HG03571 (cell line): Measurements from ENCODE around the gene SLIT3.

Experiments used
- ATAC-seq: cut with Tn5 transposase; IDR thresholded peaks from one replicate; pipeline ENCODE4 v1.9.1; 2021; ENCODE audit not compliant: unreplicated experiment

SLIT3 gene

GRCh38 chr5:168790002-168790635, 510.8 kb downstream of the SLIT3 start:
- no peak for ATAC-seq

GRCh38 chr5:168788786-168789185, 512.2 kb downstream of the SLIT3 start:
- no peak for ATAC-seq

DNA sequence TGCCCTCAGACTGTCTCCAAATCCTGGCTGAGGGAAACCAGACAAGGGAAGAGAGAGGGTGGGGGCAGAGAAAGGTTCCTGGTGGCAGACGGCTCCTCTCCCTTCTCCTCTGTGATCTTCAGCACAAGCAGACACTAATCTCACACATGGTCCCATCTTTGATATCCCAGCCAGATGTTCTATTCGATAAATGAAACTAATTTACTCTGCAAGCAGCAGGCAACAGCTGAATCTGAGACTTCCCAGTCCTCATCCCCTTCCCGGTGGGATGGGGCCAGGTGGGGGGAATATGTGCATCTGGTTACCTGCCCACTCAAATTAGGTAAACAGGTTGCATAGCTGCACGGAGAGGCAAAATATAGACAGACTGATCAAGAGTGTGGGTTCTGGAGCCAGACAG, 512.8 kb downstream of the SLIT3 start:
- no peak for ATAC-seq

- ATAC-seq = no peak
Measured at GRCh38 chr5:168786147-168786546, 514.8 kb downstream of the SLIT3 start.

DNA sequence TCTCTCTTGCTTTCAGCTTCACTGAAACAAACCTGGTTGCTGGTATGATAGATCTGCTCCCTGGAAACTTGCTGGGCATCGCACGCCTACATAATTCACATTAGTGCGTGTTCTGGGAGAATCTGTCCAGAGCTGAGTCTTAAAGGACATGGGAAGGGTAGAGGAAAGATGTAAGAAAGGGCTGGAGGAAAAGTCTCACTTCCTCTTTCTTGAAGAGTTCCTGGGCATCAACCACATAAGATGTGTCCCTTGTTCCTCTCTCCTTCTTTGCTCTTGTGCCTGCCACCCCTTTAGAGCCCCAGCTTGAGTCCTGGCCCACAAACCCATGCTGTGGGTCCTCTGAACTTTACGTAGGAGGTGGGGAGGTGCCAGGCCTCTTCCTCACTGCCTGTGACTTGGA, 516.5 kb downstream of the SLIT3 start:
- no peak for ATAC-seq

DNA sequence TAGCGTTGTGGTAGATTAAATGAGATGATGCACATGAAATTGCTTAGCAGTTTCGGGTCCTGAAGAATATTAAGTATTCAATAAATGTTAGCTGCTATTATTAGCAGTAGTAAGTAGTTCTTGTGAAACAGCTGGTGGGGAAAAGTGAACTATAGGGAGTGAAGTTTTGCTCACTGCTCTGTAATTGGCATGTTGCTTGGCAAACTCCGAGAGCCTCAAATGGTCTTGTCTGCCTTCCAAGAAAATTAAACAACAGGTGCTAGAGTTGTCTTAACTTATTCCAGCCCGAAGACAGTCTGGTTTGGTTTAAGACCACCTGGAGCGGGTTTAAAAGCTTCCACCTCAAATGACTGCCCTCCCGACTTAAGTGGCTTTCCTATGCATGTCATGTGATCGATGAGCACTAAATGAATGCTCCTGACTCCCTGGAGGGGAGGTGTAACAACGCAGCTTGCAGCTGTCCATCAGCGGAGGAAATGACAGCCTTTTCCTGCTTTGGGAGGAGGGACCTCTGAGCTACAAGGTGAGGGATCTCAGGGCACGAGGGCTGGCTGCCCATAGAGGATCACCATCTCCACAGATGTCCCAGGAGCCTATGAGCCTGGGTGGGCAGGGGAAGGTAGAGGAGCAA, 518.9 kb downstream of the SLIT3 start:
- no peak for ATAC-seq

- ATAC-seq = no peak
Measured at GRCh38 chr5:168780888-168781287, 520.1 kb downstream of the SLIT3 start.

GRCh38 chr5:168779333-168779732, 521.6 kb downstream of the SLIT3 start:
- no peak for ATAC-seq

DNA sequence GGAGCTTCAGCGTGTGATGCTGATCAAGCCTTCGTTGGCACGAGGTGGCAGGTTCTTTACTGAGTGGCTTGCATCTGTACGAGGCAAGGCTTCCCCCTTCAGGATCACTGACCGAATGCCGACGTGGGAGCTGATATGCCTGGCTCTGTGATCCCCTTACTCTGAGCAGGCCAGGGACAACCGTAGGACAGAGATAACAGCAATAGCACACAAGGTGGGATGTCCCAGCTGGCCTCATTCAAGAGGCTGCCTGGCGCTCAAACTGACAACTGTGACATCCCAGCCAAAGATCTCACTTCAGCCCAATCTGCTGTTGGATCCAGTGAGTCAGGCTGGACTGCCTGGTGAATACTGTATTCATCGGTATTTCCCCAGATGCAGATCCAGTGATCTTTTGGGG, 522.4 kb downstream of the SLIT3 start:
- ATAC-seq = no peak

GRCh38 chr5:168777651-168778050, 523.3 kb downstream of the SLIT3 start:
- ATAC-seq = no peak

DNA sequence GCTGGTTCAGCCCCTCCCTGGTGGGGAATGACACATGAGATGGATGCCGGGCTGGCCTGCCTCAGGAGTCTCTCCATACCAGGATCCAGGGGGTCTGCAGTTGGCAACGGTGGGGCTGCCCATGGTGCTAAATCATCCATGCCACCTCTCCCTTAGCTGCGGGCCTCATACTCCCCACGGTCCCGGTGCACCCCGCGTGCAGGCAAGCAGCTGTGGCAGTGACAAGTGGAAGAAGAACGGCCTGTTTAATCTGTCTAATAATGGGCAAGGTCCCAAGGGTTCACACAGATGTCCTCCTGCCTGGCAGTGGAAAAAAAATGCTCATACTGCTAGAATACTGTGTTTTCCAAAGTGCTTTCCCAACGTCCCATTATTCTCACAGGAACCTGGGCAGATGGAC, 524.9 kb downstream of the SLIT3 start:
- no peak for ATAC-seq

DNA sequence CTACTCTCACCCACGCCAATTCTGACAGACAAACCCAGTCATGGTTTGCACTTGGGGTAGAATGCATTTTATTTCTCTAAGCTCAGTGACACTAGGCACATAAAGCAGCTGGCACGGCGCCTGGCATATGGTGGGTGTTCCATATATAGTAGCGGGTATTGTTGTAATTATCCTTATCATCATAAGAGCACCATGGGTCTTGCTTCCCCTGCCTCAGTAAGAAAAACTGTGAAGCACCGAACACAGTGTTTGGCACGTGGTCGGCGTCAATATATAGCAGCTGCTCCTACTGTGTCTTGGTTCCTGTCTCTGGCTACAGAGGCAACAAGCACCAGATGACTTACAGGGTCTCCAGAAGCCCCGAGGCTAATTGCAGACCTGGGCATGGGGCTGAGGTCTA, 527.7 kb downstream of the SLIT3 start:
- ATAC-seq = no peak

DNA sequence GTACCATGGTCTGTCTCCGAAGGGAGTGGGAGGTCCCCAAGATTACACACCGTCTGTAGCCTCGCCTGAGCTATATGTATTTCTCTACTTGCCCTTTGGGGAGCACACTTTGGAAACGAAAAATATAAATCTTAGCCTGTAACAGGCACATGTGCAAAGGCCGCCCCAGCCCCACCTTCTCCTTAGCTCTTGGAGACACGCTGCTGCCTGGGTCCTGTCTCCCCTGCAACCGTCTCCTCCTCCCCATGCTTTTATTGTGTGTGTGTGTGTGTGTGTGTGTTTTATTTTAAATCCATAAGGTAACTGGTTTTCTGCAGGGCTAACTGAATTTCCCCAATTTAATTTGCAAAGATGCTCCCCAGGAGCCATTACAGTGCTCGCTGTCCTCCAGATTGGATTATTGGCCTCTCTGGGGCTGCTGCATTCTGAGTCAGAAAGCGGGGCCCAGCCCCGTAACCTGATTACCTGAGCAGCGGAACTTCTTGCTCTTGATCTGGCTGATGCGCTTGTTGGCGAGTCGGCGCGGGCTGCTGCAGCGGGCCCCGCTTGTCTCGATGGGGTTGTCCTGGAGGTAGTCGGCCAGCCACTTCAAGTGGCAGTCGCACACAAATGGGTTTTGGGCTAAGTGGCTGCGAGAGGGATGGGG, 528.5 kb downstream of the SLIT3 start:
- no peak for ATAC-seq

DNA sequence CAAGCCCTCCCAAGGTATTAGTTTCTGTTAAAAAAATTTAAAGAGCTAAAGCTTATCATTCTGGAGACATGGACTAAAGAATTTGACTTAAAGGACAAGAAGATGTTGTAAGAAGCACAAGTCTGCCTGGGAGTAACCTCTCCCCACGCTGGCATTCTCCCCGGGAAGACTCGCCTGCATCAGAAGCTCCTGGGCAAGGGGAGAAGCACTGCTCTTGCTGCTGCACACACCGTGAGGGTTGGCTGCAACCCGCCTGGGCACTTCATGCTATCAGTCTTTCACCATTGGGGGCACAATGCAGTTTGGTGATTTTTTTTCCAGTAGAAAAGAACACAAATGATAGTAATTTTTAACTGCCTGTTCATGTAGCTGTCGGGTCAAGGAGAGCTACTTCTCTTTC, 529.3 kb downstream of the SLIT3 start:
- no peak for ATAC-seq

- ATAC-seq = no peak
Measured at GRCh38 chr5:168770996-168771395, 529.9 kb downstream of the SLIT3 start.

- no peak for ATAC-seq
Measured at GRCh38 chr5:168770036-168770498, 530.9 kb downstream of the SLIT3 start.

DNA sequence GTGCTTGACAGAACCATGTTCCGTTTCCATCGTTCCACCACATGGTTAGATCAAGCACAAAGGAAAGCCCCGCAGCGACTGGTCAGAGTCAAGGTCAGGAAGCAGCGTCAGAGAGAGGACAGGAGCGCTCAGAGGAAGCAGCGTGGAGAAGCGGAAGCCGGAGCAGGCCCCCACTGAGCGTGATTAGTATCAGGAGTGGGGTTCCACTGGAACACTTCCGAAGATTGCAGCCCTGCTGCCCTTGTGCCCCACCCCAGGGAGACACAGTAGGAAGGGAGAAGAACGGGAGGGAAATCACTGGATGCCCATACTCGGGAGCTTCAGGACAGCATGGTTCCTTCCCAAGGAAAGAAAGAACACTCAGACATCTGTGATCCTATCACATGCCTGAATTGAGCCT, 532.8 kb downstream of the SLIT3 start:
- ATAC-seq = no peak

GRCh38 chr5:168766426-168766700, 534.6 kb downstream of the SLIT3 start:
- no peak for ATAC-seq

DNA sequence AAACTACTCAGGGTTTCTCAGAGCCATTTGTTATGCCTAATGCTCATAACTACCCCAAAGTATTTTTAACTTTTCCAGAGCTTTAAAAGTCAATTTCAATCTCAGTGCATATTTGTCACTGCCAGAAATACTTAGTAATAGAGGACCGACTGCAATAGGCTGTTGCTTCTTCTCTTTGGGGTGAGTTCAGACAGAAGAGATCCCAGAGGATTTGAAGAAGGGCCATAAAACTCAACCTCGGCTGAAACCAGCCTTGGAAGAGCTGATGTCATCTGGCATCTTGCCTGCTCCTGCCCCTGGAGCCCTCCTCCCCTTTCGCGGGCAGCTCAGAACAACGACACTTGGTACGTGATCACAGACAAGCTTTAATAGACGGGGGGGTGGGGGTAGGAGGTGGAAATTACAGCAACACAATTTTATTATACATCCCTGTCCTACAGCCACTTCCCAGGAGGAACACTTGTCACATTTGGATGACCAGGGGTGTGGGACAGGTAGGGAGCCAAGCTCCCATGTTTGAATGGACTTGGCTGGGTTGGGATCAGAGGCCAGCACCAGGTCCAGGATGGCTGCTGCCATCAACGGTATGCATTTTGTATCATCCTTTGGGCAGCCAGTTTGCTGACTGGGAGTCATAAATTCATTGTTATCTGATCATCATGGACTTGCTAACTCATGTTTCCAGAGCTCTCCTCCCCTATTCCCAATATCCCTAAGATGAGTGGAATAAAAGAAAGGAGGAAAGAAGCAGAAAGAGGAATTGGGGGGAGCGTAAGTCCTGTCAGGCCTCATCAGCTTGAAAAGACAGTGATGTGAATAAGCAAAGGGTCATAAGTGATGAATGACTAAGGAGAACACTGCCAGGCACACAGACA, 535.2 kb downstream of the SLIT3 start:
- no peak for ATAC-seq

- ATAC-seq = no peak
Measured at GRCh38 chr5:168765086-168765550, 535.8 kb downstream of the SLIT3 start.
